Hematopoietic multipotent progenitor cell (in vitro differentiated cells): Measurements from ENCODE around the gene ATP6V0D1. TPM values are rescaled to one million over a fixed set of nuclear protein-coding genes. Genes with fewer than 3 reads are reported as not detected.
"Not testable (repeated sequence)": the region's sequence is repeated elsewhere in the genome, so short reads cannot be mapped to it uniquely, and the experiment has no call there.

Experiments used
- DNase-seq, 3 donors: peaks; one replicate each; pipeline ENCODE4 v3.0.0-alpha.2; 2011 to 2015; ENCODE audit warnings: low read depth in 2 of 3, low spot score in 2 of 3
- total RNA-seq: library from RNA; depleted of rRNA; stranded (reverse); fragments of >200 nt; gene quantifications from one replicate; pipeline ENCODE4 v1.2.3, GENCODE V29; 2012

The ATP6V0D1 gene
- total RNA-seq, 1 donor: 153 TPM

DNA sequence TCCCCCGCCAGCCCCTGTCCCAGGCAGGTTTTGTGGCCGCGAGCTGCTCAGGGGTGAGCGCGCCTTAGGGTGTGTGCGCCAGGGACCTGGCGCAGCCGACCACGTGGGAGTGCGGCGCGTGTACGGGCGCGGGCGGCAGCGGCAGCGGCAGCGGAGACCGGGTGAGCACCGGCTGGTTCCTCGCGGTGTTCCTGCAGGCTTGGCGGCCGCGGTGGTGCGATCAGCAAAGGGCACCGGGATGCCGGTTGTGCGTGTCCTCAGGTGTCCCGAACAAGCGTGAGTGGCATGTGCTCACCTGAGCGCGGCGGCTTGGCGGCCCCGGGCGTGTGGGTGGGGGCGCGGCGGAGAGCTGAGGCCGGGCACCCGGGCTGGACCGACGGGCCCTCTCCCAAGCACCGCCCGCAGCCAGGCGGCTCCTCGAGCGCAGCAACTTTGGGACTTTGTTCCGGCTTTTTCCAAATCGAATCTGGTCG is 50.4 kb downstream of the ATP6V0D1 start:
- peak in 1 of 3 donors; percentile 14 for DNase-seq

DNA sequence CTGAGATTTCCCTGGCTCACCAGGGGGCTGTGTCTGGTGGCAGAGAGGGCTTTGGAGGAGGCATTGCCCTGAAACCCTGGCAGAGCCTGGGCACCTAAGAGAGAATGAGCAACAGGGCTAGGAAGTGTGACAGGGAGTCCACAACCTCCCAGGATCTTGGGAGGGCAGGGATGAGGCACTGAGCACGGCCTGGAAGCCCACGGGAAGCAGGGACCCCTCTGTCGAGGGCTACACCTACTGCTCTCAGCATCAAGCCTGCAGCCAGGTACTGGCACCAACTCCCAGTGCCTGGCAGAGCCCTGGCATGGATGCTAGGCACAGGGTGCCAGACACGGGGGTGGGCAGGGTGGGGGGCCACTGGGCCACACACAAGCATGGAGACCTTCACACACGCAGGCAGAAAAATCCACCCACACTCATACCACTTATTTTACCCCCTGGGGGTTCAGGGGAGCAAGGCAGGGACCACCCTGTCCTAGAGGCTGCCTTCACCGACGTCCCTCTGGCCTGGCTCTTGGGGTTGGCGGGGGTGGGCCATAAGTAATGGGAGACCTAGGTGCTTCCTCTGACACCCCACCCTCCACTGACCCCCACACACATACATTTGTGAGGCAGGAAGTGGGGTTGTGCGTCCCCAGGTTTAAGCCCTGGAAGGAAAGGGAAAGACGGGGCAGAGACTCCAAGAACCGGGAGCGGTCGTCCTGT is 51.0 kb downstream of the ATP6V0D1 start:
- no peak for DNase-seq

DNA sequence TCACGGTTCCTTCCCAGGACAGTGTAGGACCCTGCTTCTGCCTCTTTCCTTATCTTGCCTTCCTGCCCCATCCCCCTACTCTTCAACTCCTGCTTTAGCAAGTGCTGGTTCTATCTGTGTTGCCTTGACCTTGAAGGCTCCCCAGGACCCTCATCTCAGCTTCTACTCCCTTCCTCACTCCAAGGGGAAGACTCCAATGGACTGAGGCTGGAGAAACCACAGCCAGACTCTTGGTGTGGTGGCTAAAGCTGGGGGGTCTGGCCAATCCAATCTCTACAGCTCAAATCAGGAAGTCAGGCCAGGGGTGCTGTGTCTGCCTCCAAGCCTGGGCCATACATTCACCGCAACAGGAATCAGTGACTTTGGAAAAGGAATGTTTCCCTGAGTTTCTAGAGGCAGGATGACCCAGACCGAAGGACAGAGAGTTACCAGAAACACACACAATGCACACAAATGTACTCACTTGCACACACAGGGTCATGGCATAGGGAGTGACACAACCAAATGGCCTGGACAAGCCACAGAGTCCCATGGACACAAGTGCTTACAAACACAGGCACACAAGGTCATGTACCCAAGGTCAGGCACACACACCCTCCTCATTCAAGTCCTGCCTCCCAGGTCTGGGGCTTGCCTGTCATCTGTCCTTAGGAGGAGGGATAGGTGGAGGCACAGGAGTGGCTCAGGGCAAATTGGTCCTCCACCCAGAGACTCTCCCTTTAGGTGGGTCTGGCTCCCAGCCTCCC is 51.7 kb downstream of the ATP6V0D1 start:
- DNase-seq: no peak

DNA sequence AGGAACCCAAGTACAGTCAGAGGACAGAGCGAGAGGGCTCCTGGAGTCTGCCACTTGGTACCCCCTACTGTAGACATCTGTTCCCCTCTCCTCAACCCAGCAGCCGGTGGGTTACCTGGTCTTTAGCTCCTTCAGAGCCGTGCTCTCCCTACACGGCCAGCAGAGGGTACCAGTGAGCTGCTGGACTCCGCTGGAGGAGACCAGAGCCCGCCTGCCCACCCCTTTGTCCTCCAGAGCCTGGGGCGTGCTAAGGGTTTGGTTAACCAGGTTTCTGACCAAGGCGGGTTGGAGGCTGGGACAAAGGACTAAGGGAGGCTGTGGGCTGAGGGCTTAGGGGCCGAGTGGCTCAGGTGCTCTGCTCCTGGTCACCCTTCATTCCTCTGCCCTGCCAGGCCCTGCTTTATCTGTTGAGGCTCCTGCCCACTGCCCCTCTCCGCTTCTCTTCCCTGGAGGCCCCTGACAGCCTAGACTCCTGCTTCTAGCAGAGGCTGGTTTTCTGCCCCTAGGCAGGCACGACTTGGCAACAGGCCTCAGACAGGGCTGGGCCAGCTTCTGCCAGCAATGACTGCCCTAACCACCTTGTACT is 52.7 kb downstream of the ATP6V0D1 start:
- peak in 2 of 3 donors; percentile 65 to 73 for DNase-seq

DNA sequence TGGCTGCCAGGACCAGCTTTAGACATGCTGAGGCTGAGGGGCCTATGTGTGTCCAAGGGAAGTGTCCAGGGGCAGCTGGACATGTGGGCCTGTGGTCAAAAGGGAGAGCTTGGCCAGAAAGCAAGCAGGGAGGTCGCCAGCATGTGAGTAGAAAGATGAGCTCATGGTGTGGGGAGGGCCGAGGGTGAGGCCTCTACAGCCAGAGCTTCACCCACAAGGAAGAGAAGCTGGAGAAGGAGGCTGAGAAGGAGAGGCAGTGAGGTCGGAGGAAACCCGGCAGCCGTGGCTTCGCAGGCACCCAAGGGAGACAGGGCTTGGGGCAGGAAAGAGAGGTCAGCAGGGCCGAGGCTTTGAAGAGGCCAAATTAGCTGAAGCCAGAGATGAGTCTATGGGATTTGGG is 54.0 kb downstream of the ATP6V0D1 start:
- DNase-seq: no peak

DNA sequence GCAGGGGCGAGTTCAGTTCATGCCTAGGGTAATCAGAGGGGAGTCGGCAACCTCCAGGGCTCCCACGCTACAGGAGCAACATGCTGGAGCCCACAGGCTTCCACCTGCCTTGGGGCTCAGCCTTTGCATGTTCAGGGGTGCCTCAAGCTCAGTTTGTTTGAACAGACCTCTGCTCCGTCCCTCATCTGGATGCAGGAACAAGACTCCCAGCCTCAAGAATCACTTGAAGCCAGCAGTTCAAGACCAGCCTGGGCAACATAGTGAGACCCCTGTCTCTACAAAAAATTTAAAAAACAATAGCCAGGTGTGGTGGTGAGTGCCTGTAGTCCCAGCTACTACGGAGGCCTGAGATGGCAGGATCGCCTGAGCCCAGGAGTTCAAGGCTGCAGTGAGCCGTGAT is 54.9 kb downstream of the ATP6V0D1 start:
- no peak for DNase-seq

DNA sequence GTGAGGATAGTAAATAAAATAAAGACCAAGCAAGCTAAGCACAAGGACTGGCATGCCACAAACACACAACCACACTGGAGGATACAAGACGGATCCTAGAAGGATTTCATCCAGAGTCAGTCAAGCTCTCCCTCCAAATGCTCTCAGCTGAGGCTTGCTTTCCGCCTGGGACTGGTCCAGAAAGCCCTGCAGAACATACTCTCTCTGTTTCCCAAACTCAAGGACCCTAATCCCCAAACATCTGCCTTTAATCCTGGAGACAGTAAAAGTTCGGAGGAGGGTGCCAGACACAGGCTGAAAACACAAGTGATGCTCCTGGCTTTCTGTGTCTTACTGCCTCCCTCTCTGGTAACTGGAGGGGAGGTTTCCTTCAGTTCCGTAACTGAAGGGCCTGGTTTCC is 55.4 kb downstream of the ATP6V0D1 start:
- DNase-seq: no peak

DNA sequence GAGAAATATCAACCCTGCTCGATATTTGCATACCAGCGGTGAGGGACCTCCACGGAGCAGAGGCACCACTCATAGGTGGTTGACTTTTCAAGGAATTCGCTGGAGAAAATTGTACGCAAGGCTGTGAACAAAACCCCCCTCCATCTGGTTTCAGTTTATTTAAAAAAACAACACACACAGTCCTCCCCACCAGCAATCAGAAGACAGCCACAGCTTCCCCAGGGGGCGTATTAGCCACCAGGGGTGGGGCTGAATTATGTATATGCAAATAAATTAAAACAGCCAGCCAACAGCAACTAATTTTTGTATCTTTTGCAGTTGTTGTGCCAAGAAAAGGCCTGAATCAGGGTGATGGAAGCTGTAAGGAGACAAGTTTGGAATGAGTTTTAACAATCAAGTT is 55.9 kb downstream of the ATP6V0D1 start:
- DNase-seq: no peak

DNA sequence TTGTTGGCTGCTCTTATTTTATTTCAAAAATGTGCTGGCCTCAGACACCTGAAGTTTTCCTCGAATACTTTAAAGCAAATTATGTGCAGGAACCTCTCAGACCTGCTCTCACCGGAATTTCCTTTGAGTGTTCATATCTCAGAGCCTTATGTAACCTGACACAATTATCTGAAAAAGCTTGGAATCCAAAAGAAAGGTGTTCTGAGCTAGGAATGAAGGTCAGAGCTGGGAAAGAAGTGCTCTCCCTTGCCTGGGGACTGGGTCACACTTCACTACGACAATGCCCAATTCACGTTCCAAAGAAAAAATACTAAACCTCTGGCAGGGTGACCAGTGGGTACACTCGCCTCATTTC is 56.7 kb downstream of the ATP6V0D1 start:
- no peak for DNase-seq

DNA sequence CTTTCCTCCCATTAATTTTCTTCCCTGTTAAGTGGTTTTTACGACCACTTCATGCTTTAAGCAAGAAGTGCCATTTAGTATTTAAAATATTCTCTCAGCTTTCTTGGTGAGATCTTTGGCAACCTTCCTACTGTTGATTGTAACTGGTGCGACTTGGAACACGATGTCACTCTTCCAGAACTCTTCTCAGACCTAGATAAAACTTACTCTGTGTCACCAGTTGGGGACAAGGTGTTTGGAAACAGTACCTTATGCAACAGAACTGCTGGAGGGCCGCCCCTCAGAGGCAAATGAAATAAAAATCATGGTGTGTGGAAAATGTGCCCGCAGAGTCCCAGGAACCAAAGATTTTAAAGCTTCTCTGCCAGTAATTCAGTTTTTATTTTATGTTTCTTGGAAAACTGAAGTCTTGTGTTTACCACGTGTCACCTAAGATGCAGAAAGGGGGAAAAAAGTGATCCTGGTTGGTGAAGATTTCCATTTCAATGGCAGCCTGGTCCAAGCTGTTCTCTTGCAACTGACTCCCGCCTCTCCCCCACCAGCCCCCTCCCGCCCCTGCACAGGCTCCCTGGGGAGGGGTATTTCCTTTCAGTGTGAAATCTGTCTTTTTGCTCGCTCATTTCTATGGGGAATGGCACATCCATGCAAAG is 57.2 kb downstream of the ATP6V0D1 start:
- no peak for DNase-seq

DNA sequence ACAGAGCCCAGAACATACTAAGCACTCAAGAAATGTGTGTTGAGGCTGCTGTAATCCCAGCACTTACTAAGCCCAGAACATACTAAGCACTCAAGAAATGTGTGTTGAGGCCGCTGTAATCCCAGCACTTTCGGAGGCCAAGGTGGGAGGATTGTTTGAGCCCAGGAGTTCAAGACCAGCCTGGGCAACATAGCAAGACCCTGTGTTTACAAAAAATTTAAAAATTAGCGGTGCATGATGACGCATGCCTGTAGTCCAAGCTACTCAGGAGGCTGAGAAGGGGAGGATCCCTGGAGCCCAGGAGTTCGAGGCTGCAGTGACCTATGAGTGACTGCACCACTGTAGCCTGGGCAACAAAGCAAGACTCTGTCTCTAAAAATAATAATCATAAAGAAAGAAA is 57.9 kb downstream of the ATP6V0D1 start:
- no peak for DNase-seq

DNA sequence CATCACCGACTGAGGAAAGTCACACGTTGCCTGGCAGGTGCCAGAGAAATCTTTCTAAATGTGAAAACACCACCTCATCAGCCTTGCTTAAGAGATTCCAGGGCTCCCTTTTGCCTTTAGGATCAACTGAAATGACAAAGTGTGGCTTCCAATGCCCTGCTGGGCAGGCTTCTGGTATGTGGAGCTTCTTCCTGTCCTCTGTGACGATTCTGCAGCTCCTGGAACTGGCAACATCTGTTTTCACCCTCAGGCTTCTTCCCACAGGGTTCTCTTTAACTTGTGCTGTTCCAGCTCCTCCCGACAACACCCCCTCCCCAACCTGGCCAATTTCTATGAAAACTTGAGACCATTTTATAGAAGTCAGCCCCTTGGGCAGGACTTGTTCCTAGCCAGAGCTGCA is 59.9 kb downstream of the ATP6V0D1 start:
- DNase-seq: no peak

DNA sequence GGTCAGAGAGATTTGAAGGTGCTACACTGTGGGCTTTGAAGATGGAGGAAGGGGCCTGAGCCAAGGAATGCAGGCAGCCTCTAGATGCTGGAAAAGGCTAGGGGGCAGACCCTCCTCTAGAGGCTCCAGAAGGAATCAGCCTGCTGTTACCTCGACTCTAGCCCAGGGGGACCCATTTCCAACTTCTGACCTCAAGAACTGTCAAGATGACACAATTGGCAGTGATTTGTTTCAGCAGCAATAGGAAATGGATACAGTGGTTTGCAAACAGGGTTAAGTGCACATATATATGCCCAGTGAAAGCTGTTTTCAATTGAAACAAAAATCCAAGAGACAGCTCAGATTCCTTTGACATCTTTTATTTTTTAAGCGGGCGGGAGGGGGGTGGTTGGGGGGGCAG is 61.0 kb downstream of the ATP6V0D1 start:
- DNase-seq: no peak

DNA sequence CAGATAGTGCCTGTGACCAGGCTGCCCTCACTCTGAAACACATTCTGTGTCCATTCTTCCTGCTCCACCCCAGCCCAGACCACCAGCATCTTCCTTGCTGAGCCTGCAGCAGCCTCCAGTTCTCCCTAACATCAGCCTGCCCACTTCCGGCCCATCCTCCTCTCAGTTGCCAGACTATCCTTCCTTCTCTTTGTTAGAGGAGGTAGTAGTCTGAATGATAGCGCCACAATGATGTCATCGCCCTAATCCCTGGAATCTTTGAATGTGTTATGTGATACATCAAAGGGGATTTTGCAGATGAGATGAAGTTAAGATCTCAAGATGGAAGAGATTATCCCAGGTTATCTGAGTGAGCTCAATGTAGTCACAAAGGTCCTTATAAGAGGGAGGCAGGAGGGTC is 61.5 kb downstream of the ATP6V0D1 start:
- no peak for DNase-seq

DNA sequence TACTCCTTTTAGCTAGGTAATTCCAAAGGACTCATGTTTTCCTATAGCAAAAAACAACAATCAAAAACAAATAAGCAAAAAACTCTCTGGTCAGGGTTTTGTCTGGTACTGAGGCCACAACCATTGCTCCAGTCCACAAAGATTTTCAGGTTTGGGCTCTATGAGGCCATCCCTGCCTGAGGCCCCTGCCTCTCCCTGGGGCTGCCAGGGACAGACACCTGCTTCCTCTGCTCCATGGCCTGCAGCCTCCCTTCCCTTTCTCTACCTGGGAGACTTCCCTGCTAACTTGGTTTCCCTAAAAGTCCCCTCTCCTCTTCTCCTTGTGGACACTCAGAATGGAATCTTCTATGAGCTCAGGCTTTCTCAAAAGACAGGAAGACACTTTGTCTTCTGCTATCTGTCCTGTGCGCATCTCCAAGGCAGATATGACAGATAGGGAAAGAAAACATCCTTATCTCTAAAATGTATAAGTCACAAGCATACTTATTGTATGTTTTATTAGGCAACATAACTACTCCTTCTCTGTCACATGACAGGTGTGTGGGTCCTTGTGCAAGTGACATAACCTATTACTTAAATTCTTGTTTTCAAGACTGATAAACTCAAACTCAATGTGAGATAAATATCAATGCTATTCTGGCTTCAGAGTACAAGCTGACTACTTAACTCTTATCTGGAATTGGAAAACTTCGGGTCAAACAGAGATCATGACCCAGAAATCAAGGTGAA is 63.5 kb downstream of the ATP6V0D1 start:
- no peak for DNase-seq

DNA sequence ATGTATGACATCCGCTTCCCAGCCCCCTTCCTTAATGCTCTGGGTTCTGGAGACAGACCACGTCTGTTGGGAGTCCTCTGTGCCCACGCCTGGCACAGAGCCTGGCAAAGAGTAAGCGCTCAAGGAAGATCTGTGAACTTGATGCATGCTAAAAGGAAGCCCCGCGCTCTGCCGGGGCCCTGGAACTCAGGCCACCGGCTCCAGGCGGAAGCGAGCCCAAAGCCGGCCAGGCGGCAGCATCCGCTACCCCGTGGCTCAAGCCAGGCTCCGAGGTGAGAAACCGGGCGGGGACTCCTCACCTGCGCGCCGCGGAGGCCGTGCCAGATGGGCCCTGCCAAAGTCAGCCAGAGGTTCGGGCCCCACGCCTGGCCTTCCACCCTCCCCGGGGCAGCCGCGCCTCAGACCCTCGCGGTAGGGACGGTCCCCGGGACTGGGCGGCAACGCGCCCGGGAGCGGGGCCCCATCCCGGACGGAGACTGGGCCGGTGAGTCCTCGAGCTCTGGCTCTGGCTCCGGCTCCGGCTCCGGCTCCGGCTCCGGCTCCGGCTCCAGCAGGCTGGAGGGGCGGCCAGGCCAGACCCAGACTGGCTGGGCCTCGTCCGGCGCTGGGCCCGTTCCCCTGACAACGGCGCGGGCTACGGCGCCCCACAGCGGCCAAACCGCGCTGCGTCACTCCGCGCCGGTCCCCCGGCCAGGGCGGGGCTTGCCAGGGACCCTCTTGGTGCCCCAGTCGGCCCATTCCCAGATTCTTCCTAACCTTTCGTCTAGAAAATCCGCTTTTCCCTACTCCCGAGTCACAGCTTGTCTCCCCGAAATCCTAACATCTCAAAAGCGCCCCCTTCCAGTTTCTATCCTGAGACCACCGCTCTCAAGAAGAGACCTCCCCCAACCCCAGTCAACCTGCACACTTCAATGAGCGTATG is 64.8 kb downstream of the ATP6V0D1 start, which contains the start of gene ZDHHC1:
ZDHHC1 (minus strand) TSS at position 606 of the 922 bp plus-strand sequence. CDS start 8,702 bp downstream, outside the sequence.
- peak in 2 of 3 donors; percentile 55 to 62 for DNase-seq

DNA sequence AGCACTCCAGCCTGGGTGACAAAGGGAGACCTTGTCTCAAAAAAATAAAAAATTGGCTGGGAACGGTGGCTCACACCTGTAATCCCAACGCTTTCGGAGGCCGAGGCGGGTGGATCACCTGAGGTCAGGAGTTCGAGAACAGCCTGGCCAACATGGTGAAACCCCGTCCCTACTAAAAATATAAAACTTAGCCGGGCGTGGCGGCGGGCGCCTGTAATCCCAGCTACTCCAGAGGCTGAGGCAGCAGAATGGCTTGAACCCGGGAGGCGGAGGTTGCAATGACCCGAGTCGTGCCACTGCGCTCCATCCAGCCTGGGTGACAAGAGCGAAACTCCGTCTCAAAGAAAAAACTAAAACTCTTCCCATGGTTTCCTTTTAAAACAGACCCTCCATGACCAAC is 65.5 kb downstream of the ATP6V0D1 start:
- not testable (repeated sequence) for DNase-seq

DNA sequence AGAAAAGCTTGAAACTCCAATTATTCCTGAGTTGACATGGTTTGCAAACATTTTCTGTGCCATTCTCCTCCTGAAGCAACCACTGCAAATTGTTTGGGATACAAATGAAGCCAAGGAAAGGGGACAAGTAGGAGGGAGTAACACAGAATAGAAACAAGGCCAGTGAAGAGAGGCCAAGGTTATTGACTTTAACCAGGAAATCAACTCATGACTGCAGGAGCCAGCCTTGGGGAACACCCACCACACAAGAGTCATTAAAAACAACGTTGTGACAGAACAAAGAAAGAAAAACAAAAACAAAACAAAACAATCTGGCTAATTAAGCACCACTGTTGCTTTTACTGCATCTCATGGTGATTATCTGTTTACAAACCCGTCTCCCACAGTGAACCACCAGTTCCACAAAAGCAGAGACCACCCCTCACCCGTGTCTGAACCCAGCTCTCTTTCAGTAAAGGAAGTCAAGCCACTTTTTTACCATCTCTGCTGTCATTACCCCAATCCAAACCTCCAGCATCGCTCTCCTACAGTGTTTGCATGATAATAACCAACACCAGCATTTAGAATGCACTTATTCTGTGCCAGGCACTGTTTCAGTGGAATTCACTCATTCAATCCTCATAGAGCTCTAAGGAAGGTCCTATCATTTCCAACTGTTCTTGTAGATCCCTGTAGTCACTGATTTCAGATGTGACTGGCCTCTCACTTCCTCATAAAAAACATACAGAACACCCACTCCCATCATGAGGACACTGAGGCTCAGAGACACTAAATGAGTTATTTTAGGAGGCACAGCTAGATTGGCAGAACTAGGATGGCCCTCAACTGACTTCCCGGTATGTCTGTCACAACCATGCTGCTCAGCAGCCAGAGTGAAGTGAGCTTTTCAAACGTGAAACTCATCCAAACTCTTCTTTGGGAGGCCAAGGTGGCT is 66.7 kb downstream of the ATP6V0D1 start:
- no peak for DNase-seq
